ENCODE results near the gene CAMK2A.

Gene CAMK2A

DNA sequence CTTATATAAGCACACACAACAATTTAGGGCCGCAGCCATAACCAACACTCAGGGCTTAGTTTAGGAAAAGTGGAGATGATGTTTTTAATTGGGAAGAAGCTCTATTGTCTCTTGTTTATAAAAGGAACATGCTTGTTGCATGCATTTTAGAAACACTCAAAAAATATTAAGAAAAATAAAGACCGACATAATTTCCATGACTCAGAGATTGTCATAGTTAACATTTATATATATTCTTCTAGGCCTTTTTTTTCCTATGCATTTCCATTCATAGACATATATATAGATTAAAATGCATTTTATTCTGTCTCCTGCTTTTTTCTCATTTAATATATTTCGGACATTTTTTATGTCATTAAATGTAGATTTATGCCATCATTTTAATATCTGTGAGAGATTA lies 26.7 kb upstream of the CAMK2A start:
- no peaks in the 10 kb centered on the region for H3K79me2 ChIP-seq (ENCODE audit: insufficient read depth, low read depth)
- no peak overlapping the region for H3K4me3 ChIP-seq (IDR thresholded peaks at IDR 0.05; ENCODE audit: insufficient read depth, low read depth, low read length)
- no peaks in the 10 kb centered on the region for H3K36me3 ChIP-seq (ENCODE audit: insufficient read depth)
- no peaks in the 10 kb centered on the region for H3K27me3 ChIP-seq (ENCODE audit: insufficient read depth, low read depth)
- TF ChIP-seq, protein P1, sequence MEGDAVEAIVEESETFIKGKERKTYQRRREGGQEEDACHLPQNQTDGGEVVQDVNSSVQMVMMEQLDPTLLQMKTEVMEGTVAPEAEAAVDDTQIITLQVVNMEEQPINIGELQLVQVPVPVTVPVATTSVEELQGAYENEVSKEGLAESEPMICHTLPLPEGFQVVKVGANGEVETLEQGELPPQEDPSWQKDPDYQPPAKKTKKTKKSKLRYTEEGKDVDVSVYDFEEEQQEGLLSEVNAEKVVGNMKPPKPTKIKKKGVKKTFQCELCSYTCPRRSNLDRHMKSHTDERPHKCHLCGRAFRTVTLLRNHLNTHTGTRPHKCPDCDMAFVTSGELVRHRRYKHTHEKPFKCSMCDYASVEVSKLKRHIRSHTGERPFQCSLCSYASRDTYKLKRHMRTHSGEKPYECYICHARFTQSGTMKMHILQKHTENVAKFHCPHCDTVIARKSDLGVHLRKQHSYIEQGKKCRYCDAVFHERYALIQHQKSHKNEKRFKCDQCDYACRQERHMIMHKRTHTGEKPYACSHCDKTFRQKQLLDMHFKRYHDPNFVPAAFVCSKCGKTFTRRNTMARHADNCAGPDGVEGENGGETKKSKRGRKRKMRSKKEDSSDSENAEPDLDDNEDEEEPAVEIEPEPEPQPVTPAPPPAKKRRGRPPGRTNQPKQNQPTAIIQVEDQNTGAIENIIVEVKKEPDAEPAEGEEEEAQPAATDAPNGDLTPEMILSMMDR (conservative IDR thresholded peaks at IDR 0.05; ENCODE audit: low read depth, low read length), result no peak
- H2AFZ ChIP-seq (ENCODE audit: low read depth), result no peak overlapping the region
- peaks cover 42% of the 10 kb centered on the region for H3K4me1 ChIP-seq (ENCODE audit: low read depth, poor library complexity, severe bottlenecking)
- H3K27ac ChIP-seq, result no peak overlapping the region
- no peak overlapping the region for H3K4me2 ChIP-seq
- no peak overlapping the region for H3K9ac ChIP-seq
- no peaks in the 10 kb centered on the region for H4K20me1 ChIP-seq (ENCODE audit: insufficient read depth)

DNA sequence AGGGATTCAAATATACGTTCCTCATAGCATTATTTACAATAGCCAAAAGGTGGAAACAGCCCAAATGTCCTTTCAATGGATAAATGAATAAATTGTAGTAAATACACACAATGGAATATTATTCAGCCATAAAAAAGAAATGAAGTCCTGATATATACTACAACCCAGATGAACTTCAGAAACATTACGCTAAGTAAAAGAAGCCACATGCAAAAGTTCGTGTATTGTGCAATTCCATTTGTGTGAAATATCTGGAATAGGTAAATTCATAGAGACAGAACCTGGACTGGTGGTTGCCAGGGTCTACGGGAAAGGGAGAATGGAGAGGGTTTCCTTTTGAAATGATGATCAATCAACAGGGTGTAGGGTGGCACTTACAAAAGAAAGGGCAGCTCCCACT lies 25.7 kb upstream of the CAMK2A start:
- no peaks in the 10 kb centered on the region for H3K79me2 ChIP-seq (ENCODE audit: insufficient read depth, low read depth)
- no peaks in the 10 kb centered on the region for H4K20me1 ChIP-seq (ENCODE audit: insufficient read depth)
- H2AFZ ChIP-seq (ENCODE audit: low read depth), result no peak overlapping the region
- no peak overlapping the region for H3K9ac ChIP-seq
- peaks cover 40% of the 10 kb centered on the region for H3K4me1 ChIP-seq (ENCODE audit: low read depth, poor library complexity, severe bottlenecking)
- H3K27me3 ChIP-seq (ENCODE audit: insufficient read depth, low read depth), result no peaks in the 10 kb centered on the region
- TF ChIP-seq, protein P1 (conservative IDR thresholded peaks at IDR 0.05; ENCODE audit: low read depth, low read length), result no peak
- no peak overlapping the region for H3K4me3 ChIP-seq (IDR thresholded peaks at IDR 0.05; ENCODE audit: insufficient read depth, low read depth, low read length)
- no peaks in the 10 kb centered on the region for H3K36me3 ChIP-seq (ENCODE audit: insufficient read depth)
- no peak overlapping the region for H3K4me2 ChIP-seq
- H3K27ac ChIP-seq, result no peak overlapping the region

DNA sequence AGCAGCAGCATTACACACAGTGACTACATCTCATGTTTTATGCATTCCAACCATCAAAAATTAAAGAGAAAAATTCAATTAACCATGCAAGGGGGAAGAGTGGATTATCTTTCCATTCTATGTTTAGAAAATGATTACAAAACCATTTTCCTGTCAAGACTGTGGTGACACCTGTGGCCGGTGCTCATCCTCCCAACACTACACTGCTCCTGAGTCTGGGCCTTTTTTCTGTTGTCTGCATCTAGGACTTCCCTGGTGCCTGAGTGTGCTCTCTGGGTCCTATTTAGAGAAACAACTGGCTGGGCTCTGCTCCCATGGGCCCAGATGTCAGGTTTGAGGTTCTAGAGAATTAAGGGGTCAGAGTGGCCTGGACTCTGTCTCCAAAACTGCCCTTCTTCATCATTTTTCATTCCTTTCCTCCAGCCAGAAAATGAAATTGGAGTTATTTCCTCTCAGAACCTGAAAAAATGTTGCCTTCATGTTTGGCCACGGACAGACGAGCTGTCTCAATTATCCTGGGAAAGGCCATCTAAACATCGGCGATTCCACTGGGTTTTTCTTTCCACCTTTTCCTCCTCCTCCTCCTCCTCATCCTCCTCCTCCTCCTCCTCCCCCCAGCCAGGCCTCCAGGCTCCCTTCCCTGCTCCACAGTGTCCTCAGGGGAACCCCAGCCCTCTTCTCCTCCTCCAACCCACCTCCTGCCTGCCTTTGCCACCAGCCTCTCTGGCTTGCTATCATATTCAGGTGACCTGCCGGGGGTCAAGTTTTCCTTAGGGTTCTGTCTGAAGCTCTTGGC lies 24.5 kb upstream of the CAMK2A start:
- Histone ChIP-seq H3K27me3 (ENCODE audit: insufficient read depth, low read depth) (no peaks in the 10 kb centered on the region), H4K20me1 (ENCODE audit: insufficient read depth) (no peaks in the 10 kb centered on the region), H3K79me2 (ENCODE audit: insufficient read depth, low read depth) (no peaks in the 10 kb centered on the region), H2AFZ (ENCODE audit: low read depth) (peak overlapping the region; percentile 41), H3K4me2 (peak overlapping the region; percentile 57), H3K36me3 (ENCODE audit: insufficient read depth) (no peaks in the 10 kb centered on the region), H3K27ac (peak overlapping the region; percentile 48), H3K4me1 (ENCODE audit: low read depth, poor library complexity, severe bottlenecking) (peaks cover 29% of the 10 kb centered on the region), H3K9ac (no peak overlapping the region), H3K4me3 (IDR thresholded peaks at IDR 0.05; ENCODE audit: insufficient read depth, low read depth, low read length) (no peak overlapping the region)
- TF ChIP-seq, protein P1 (conservative IDR thresholded peaks at IDR 0.05; ENCODE audit: low read depth, low read length), result no peak

DNA sequence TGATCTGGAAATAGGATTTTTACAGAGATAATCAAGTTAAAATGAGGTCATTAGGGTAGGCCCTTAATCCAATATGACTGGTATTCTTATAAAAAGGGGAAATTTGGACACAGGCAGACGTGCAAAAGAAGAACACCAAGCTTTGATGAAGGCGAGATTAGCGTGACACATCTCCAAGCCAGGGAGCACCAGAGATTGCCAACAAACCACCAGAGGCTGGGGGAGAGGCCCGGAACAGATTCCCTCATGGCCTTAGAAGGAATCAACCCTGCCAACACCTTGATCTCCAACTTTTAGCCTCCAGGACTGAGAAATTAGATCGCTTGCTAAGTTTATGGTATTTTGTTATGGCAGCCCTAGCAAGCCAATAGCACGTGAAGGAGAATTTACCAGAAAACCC lies 23.9 kb upstream of the CAMK2A start:
- Histone ChIP-seq H3K4me1 (ENCODE audit: low read depth, poor library complexity, severe bottlenecking) (peaks cover 23% of the 10 kb centered on the region), H3K79me2 (ENCODE audit: insufficient read depth, low read depth) (no peaks in the 10 kb centered on the region), H3K9ac (no peak overlapping the region), H2AFZ (ENCODE audit: low read depth) (no peak overlapping the region), H4K20me1 (ENCODE audit: insufficient read depth) (no peaks in the 10 kb centered on the region), H3K27me3 (ENCODE audit: insufficient read depth, low read depth) (no peaks in the 10 kb centered on the region), H3K4me2 (peak overlapping the region; percentile 57), H3K4me3 (IDR thresholded peaks at IDR 0.05; ENCODE audit: insufficient read depth, low read depth, low read length) (no peak overlapping the region), H3K27ac (peak overlapping the region; percentile 48; the same call in 1 of the 2 replicates), H3K36me3 (ENCODE audit: insufficient read depth) (no peaks in the 10 kb centered on the region)
- TF ChIP-seq, protein P1 (conservative IDR thresholded peaks at IDR 0.05; ENCODE audit: low read depth, low read length), result no peak
